CD4-positive, alpha-beta memory T cell (primary cell): ENCODE data around the gene DES. TPM values are rescaled to one million over a fixed set of nuclear protein-coding genes. Genes with fewer than 3 reads are reported as not detected.

Experiments used
- CTCF ChIA-PET: fragments of 350-600 bp; sonication (Branson Sonifier 250); formaldehyde crosslinking; loops from one replicate; lab custom pipeline; 2021; ENCODE audit warnings: inconsistent platforms; ENCODE audit not compliant: partially characterized antibody; lab: Charles Lee
- POLR2A ChIA-PET: fragments of 350-600 bp; sonication (Branson Sonifier 250); formaldehyde crosslinking; loops from one replicate; lab custom pipeline; 2021; ENCODE audit not compliant: partially characterized antibody; lab: Charles Lee
- DNase-seq, 5 donors: peaks; one replicate each; pipeline versions ENCODE4 v3.0.0 to v3.0.0-alpha.2; 2020 to 2022; ENCODE audit warnings: mixed read lengths in 1 of 5
- H3K27ac ChIP-seq: one replicate; pipeline ENCODE4 v1.7.0; 2013; ENCODE audit warnings: low read depth, low read length
- H3K27me3 ChIP-seq: 2 replicates; pipeline ENCODE4 v1.7.0; 2013; ENCODE audit warnings: mild to moderate bottlenecking, low read length, moderate library complexity; ENCODE audit not compliant: insufficient read depth
- H3K36me3 ChIP-seq: 2 replicates; pipeline ENCODE4 v1.7.0; 2013; ENCODE audit warnings: mild to moderate bottlenecking, low read length, moderate library complexity; ENCODE audit not compliant: insufficient read depth
- H3K4me1 ChIP-seq: 2 replicates; pipeline ENCODE4 v1.7.0; 2013; ENCODE audit warnings: mild to moderate bottlenecking, low read length, moderate library complexity; ENCODE audit not compliant: insufficient read depth
- H3K4me3 ChIP-seq, 2 donors: one replicate each; pipeline ENCODE4 v1.7.0; 2013; ENCODE audit warnings: low read length in 2 of 2, mild to moderate bottlenecking in 1 of 2
- H3K9me3 ChIP-seq, 2 donors: one replicate each; pipeline ENCODE4 v1.7.0; 2013; ENCODE audit warnings: low read length in 2 of 2, control low read depth in 1 of 2; ENCODE audit not compliant: control insufficient read depth in 1 of 2
- H3K27ac Mint-ChIP-seq, 7 donors: one replicate each; pipeline ENCODE4 v1.8.0; 2020 to 2021; ENCODE audit warnings: mixed read lengths in 7 of 7, mild to moderate bottlenecking in 6 of 7, inconsistent platforms in 3 of 7, moderate library complexity in 3 of 7
- H3K27me3 Mint-ChIP-seq, 2 donors: one replicate each; pipeline ENCODE4 v1.8.0; 2020 to 2021; ENCODE audit warnings: mixed read lengths in 2 of 2
- H3K36me3 Mint-ChIP-seq, 2 donors: one replicate each; pipeline ENCODE4 v1.8.0; 2020 to 2021; ENCODE audit warnings: mixed read lengths in 2 of 2, inconsistent platforms in 1 of 2, mild to moderate bottlenecking in 1 of 2
- H3K4me1 Mint-ChIP-seq, 4 donors: one replicate each; pipeline ENCODE4 v1.8.0; 2020 to 2021; ENCODE audit warnings: mixed read lengths in 4 of 4, mild to moderate bottlenecking in 1 of 4
- H3K4me3 Mint-ChIP-seq, 8 donors: one replicate each; pipeline ENCODE4 v1.8.0; 2020 to 2021; ENCODE audit warnings: mixed read lengths in 8 of 8, mild to moderate bottlenecking in 7 of 8, moderate library complexity in 6 of 8, inconsistent platforms in 3 of 8
- H3K9me3 Mint-ChIP-seq, 8 donors: one replicate each; pipeline ENCODE4 v1.8.0; 2020 to 2021; ENCODE audit warnings: mixed read lengths in 8 of 8, mild to moderate bottlenecking in 5 of 8, inconsistent platforms in 3 of 8, moderate library complexity in 1 of 8
- intact Hi-C: fragments of 100-400 bp; cut with micrococcal nuclease; formaldehyde crosslinking; loops from one replicate; pipeline ENCODE4 v1.15.1; 2023
- polyA plus RNA-seq, 2 donors: library from polyadenylated mRNA; unstranded; fragments of 300-500 nt; fragmentation: Illumina TruSeq; gene quantifications; one replicate each; pipeline ENCODE4 v1.2.3, GENCODE V29; 2021
- total RNA-seq, 2 experiments: library from RNA; stranded (reverse); gene quantifications; one replicate each; pipeline ENCODE4 v1.2.3, GENCODE V29; 2021

The DES gene
- total and polyA plus RNA-seq, 4 experiments from 2014 or later: not detected

DNA sequence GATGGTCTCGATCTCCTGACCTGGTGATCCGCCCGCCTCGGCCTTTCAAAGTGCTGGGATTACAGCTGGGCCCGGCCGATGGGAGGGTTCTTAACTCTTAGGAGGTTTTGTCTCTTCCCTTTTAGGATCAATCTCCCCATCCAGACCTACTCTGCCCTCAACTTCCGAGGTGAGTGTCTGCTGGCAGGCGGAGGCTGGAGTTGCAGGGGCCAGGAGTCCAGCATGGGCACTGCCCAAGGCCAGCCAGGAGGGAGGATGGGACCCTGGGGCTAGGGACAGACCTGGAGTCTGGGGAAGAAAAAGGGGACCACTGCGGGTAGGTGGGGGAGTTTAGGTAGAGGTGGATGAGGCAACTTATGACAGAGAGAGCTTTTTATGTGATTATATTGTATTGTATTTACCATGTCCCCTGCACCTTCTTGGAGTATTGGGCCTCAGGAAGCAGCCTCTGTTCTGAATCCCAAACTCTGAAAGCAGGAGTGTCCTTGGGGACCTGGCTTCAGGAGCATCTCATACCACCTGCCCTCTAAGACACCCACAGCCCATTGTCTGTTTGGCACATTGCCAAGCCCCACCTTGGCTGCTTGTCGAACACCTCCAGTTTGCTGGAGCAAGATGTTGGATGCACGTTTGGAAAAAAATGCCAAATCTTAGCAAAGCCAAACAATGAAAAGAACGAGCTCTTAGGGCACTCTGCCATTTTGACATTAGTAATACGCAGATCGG is 5.6 kb downstream of the DES start:
- Histone ChIP-seq H3K36me3 (no peaks in the 10 kb centered on the region), H3K9me3 (no peaks in the 10 kb centered on the region), H3K4me3 (no peak overlapping the region), H3K27me3 (no peaks in the 10 kb centered on the region), H3K27ac (no peak overlapping the region), H3K4me1 (no peaks in the 10 kb centered on the region)
- Mint-ChIP-seq H3K27me3 (peaks cover 24 to 28% of the 10 kb centered on the region in 2 donors), H3K9me3 (peaks cover 0 to 1% (median 0%) of the 10 kb centered on the region in 8 donors), H3K36me3 (peaks cover 0 to 3% of the 10 kb centered on the region in 2 donors), H3K4me3 (no peak overlapping the region), H3K4me1 (no peaks in the 10 kb centered on the region), H3K27ac (no peak overlapping the region)
- ChIA-PET POLR2A (no interaction called here), CTCF (interaction anchor here (1.3 kb wide), 1 partner anchor 21 kb away, joined by 5 read pairs; no protein-coding TSS in a partner anchor)
- intact Hi-C loops: no loop called here
- no peak for DNase-seq

GRCh38 chr2:219425238-219426067 is 7.3 kb downstream of the DES start:
- Histone ChIP-seq H3K27ac (no peak overlapping the region), H3K27me3 (no peaks in the 10 kb centered on the region), H3K36me3 (no peaks in the 10 kb centered on the region), H3K4me3 (no peak overlapping the region), H3K4me1 (no peaks in the 10 kb centered on the region), H3K9me3 (no peaks in the 10 kb centered on the region)
- Mint-ChIP-seq H3K9me3 (peaks cover 0 to 1% (median 0%) of the 10 kb centered on the region in 8 donors), H3K4me1 (no peaks in the 10 kb centered on the region), H3K27me3 (peaks cover 15 to 17% of the 10 kb centered on the region in 2 donors), H3K36me3 (no peaks in the 10 kb centered on the region), H3K27ac (no peak overlapping the region), H3K4me3 (no peak overlapping the region)
- intact Hi-C loops: no loop called here
- POLR2A ChIA-PET: no interaction called here
- CTCF ChIA-PET: no interaction called here
- no peak for DNase-seq

GRCh38 chr2:219426068-219426443 is 7.9 kb downstream of the DES start:
- Mint-ChIP-seq H3K4me1 (no peaks in the 10 kb centered on the region), H3K36me3 (no peaks in the 10 kb centered on the region), H3K27ac (no peak overlapping the region), H3K27me3 (peaks cover 11 to 14% of the 10 kb centered on the region in 2 donors), H3K4me3 (no peak overlapping the region), H3K9me3 (peaks cover 0 to 1% (median 0%) of the 10 kb centered on the region in 8 donors)
- no peak for DNase-seq
- no peaks in the 10 kb centered on the region for H3K4me1 ChIP-seq
- H3K27ac ChIP-seq: no peak overlapping the region
- intact Hi-C loops: no loop called here
- H3K27me3 ChIP-seq: no peaks in the 10 kb centered on the region
- ChIA-PET CTCF (no interaction called here), POLR2A (no interaction called here)
- no peaks in the 10 kb centered on the region for H3K36me3 ChIP-seq
- H3K4me3 ChIP-seq: no peak overlapping the region
- H3K9me3 ChIP-seq: no peaks in the 10 kb centered on the region

DNA sequence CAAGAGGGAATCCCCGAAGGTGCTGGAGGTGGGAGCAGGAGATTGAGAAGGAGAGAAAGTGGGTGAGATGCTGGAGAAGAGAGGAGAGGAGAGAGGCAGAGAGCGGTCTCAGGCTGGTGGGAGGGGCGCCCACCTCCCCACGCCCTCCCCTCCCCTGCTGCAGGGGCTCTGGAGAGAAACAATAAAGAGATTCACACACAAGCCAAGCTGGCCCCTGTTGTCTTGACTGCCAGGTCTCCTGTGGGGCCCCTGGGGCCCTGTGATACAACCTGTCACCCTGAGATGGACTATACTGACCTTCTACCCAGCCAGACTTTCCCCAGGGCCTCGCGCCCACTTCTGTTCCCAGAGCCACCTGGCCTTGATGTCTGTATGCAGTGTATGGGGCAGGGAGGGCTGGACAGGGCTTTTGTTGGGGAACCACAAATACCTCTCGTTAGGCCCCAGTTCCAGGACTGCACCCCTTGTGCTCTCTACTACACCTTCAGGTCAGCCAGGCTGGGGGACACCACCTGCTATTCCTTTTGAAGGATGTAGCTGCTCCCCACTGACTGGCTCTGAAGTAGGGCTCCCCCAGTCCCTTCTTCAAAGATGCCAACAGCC is 8.5 kb downstream of the DES start:
- H3K36me3 ChIP-seq: no peaks in the 10 kb centered on the region
- Mint-ChIP-seq H3K4me1 (no peaks in the 10 kb centered on the region), H3K36me3 (no peaks in the 10 kb centered on the region), H3K4me3 (no peak overlapping the region), H3K9me3 (peaks cover 0 to 1% (median 0%) of the 10 kb centered on the region in 8 donors), H3K27me3 (peaks cover 8 to 13% of the 10 kb centered on the region in 2 donors), H3K27ac (no peak overlapping the region)
- no peaks in the 10 kb centered on the region for H3K9me3 ChIP-seq
- CTCF ChIA-PET: interaction anchor here (1.3 kb wide), 1 partner anchor 13 kb away, joined by 3 read pairs; no protein-coding TSS in a partner anchor
- DNase-seq: no peak
- no peaks in the 10 kb centered on the region for H3K27me3 ChIP-seq
- POLR2A ChIA-PET: no interaction called here
- H3K4me1 ChIP-seq: no peaks in the 10 kb centered on the region
- no peak overlapping the region for H3K27ac ChIP-seq
- intact Hi-C loops: no loop called here
- no peak overlapping the region for H3K4me3 ChIP-seq

DNA sequence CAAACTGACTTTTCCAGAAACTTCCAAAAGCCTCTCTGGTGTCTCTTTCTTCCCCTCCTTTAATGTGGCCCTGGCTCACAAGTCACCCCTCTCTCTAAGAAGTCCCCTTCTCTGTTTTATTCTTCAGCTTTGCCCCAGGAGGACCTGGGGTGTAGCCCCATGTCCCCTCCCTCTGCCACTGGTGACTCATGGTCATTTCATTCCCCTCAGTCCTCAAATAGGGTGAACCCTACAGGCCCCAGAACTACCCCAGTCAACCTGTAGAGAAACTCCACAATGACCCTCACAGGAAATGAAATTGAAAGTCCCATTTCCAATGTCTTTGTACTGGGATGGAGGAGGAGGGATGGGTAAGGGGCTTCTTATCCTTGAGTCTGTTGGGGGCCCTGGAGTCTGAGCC is 10.3 kb downstream of the DES start:
- Mint-ChIP-seq H3K27me3 (peaks cover 6 to 8% of the 10 kb centered on the region in 2 donors), H3K9me3 (peaks cover 0 to 1% (median 0%) of the 10 kb centered on the region in 8 donors), H3K4me1 (no peaks in the 10 kb centered on the region), H3K4me3 (no peak overlapping the region), H3K36me3 (no peaks in the 10 kb centered on the region), H3K27ac (no peak overlapping the region)
- Histone ChIP-seq H3K27ac (no peak overlapping the region), H3K4me1 (no peaks in the 10 kb centered on the region), H3K4me3 (peak overlapping the region in 1 of 2 donors; percentile 17), H3K36me3 (no peaks in the 10 kb centered on the region), H3K9me3 (no peaks in the 10 kb centered on the region), H3K27me3 (no peaks in the 10 kb centered on the region)
- POLR2A ChIA-PET: no interaction called here
- intact Hi-C loops: no loop called here
- CTCF ChIA-PET: no interaction called here
- no peak for DNase-seq

DNA sequence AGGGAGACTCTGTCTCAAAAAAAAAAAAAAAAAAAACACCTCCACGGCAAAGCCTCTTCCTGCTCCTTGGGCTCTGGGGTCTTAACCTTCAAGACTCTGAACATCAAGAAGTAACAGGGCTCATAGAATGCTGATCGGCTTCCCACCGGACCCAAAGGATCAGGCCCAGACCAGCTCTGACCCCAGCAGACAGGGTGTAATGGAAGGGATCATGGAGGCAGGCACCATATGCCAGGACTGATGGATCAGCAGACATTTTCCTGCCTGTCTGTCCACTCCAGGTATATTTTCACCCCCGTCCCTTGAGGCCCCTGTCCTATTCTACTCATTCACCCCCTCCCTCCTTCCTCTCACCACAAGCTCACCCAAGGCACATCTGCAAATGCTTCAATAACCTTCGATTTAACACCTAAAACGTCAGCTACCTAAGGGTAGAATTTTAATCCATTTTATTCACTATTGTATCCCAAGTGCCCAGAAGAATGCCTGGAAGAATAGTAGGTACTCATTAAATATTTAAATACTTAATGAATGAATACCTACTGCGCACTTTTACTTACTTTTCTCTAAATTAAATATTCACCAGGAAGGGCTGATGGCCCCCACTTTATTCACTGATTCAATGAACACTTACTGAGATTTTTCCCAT is 11.9 kb downstream of the DES start:
- no peaks in the 10 kb centered on the region for H3K9me3 Mint-ChIP-seq
- H3K27ac Mint-ChIP-seq: no peak overlapping the region
- CTCF ChIA-PET: interaction anchor here (0.7 to 2.4 kb wide), 4 partner anchors 25 to 100 kb away, joined by 3 to 8 read pairs (median 5); no protein-coding TSS in a partner anchor
- peaks cover 0 to 6% (median 0%) of the 10 kb centered on the region in 4 donors for H3K4me1 Mint-ChIP-seq
- Histone ChIP-seq H3K27ac (no peak overlapping the region), H3K9me3 (no peaks in the 10 kb centered on the region), H3K4me1 (no peaks in the 10 kb centered on the region), H3K27me3 (no peaks in the 10 kb centered on the region), H3K36me3 (no peaks in the 10 kb centered on the region), H3K4me3 (no peak overlapping the region)
- DNase-seq: no peak
- intact Hi-C loops: no loop called here
- POLR2A ChIA-PET: no interaction called here
- peaks cover 8 to 11% of the 10 kb centered on the region in 2 donors for H3K27me3 Mint-ChIP-seq
- H3K36me3 Mint-ChIP-seq: no peaks in the 10 kb centered on the region
- no peak overlapping the region for H3K4me3 Mint-ChIP-seq
